Gastroesophageal sphincter (tissue), 4 donors: ENCODE results near the gene RBM18. TPM values are rescaled to one million over a fixed set of nuclear protein-coding genes. Genes with fewer than 3 reads are reported as not detected.

Experiments used
- ATAC-seq: fragments of 150-250 bp; one replicate; pipeline ENCODE4 v1.9.1; 2016; ENCODE audit warnings: mild to moderate bottlenecking, moderate library complexity
- H3K27ac ChIP-seq, 4 donors: fragments of 200-600 bp; sonication (generic) in 3 of 4; 1 replicate in 3 of 4; 2 replicates in 1 of 4; pipeline ENCODE4 v1.5.1; 2016 to 2019
- H3K27me3 ChIP-seq: fragments of 200-600 bp; sonication (generic); one replicate; pipeline ENCODE4 v1.5.1; 2019
- H3K36me3 ChIP-seq, 2 donors: fragments of 200-600 bp; sonication (generic); one replicate each; pipeline ENCODE4 v1.5.1; 2019; ENCODE audit warnings: control low read depth in 1 of 2
- H3K4me1 ChIP-seq, 3 donors: fragments of 200-600 bp; sonication (generic); 1 replicate in 2 of 3; 2 replicates in 1 of 3; pipeline ENCODE4 v1.5.1; 2016 to 2019; ENCODE audit warnings: control low read depth in 2 of 3
- H3K4me3 ChIP-seq, 2 donors: fragments of 200-600 bp; sonication (generic); one replicate each; pipeline ENCODE4 v1.5.1; 2019; ENCODE audit warnings: mild to moderate bottlenecking in 1 of 2, moderate library complexity in 1 of 2
- H3K9me3 ChIP-seq, 3 donors: fragments of 200-600 bp; sonication (generic); one replicate each; pipeline ENCODE4 v1.5.1; 2017 to 2019; ENCODE audit warnings: control low read depth in 2 of 3
- EP300 ChIP-seq: sonication (generic); formaldehyde crosslinking; IDR thresholded peaks from one replicate; pipeline ENCODE4 v1.6.1; 2017; ENCODE audit warnings: antibody characterized with exemption, mild to moderate bottlenecking
- POLR2A ChIP-seq, 2 donors: fragments of 450-650 bp; IDR thresholded peaks; one replicate each; pipeline ENCODE4 v1.6.1; 2017; ENCODE audit warnings: antibody characterized with exemption in 2 of 2, mild to moderate bottlenecking in 2 of 2, moderate library complexity in 1 of 2
- POLR2AphosphoS5 ChIP-seq: sonication (generic); formaldehyde crosslinking; IDR thresholded peaks from one replicate; pipeline ENCODE4 v1.6.1; 2017; ENCODE audit warnings: antibody characterized with exemption
- WGBS, 2 donors: methylation state at CpG; one replicate each; pipeline ENCODE4 v1.1.5; 2018; ENCODE audit warnings: low coverage in 1 of 2; 5-methylcytosine and 5-hydroxymethylcytosine counted together
- total RNA-seq, 4 donors: library from RNA; depleted of rRNA; stranded (reverse); fragments of >200 nt; gene quantifications; one replicate each; pipeline ENCODE4 v1.1.0, GENCODE V29; 2016
- TF ChIP-seq, protein P1 (sequence below), 4 experiments: fragments of 200-600 bp in 2 of 4; fragments of 450-650 bp in 2 of 4; sonication (generic) in 1 of 4; IDR thresholded peaks; one replicate each; pipeline ENCODE4 v1.5.1; 2017 to 2019; ENCODE audit warnings: antibody characterized with exemption in 4 of 4, mild to moderate bottlenecking in 2 of 4, moderate library complexity in 2 of 4

The RBM18 gene
- total RNA-seq, 4 donors from 2014 or later: 11.0 to 21.5 (median 18.1) TPM

DNA sequence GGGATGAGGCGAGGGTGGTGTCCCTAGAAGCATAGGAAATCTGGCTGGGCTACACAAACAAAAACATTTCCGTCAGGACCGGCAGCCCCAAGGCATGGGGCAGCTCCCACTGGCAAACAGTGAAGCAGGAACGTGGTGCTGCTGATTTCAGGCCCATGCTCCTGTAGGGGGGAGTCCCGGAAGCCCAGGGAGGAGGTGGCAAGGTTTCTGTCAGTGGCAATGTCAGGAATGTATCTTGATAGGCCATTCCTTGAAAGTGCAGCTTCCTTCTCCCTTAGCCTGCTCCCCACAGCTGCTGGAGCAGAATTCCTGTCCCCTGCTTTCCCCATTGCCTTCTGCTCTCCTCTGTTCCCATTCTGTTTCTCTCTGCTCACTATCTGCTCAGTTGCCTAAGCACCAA, 42.4 kb upstream of the RBM18 start:
- Histone ChIP-seq H3K9me3 (no peaks in the 10 kb centered on the region), H3K4me3 (no peak overlapping the region), H3K36me3 (peaks cover 0 to 69% of the 10 kb centered on the region in 2 donors), H3K4me1 (peaks cover 0 to 5% (median 0%) of the 10 kb centered on the region in 3 donors), H3K27ac (peak overlapping the region in 3 of 4 donors; percentile 2 to 35 (median 10)), H3K27me3 (no peaks in the 10 kb centered on the region)
- TF ChIP-seq POLR2AphosphoS5: no peak
- TF ChIP-seq, protein P1, sequence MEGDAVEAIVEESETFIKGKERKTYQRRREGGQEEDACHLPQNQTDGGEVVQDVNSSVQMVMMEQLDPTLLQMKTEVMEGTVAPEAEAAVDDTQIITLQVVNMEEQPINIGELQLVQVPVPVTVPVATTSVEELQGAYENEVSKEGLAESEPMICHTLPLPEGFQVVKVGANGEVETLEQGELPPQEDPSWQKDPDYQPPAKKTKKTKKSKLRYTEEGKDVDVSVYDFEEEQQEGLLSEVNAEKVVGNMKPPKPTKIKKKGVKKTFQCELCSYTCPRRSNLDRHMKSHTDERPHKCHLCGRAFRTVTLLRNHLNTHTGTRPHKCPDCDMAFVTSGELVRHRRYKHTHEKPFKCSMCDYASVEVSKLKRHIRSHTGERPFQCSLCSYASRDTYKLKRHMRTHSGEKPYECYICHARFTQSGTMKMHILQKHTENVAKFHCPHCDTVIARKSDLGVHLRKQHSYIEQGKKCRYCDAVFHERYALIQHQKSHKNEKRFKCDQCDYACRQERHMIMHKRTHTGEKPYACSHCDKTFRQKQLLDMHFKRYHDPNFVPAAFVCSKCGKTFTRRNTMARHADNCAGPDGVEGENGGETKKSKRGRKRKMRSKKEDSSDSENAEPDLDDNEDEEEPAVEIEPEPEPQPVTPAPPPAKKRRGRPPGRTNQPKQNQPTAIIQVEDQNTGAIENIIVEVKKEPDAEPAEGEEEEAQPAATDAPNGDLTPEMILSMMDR (IDR thresholded peaks at IDR 0.05): no peak
- no peak for TF ChIP-seq EP300
- no peak for TF ChIP-seq POLR2A (IDR thresholded peaks at IDR 0.05)
- 0 to 76% methylated on average over 1 to 5 of the region's 5 CpGs for WGBS, 2 donors
- ATAC-seq: peak; percentile 70

DNA sequence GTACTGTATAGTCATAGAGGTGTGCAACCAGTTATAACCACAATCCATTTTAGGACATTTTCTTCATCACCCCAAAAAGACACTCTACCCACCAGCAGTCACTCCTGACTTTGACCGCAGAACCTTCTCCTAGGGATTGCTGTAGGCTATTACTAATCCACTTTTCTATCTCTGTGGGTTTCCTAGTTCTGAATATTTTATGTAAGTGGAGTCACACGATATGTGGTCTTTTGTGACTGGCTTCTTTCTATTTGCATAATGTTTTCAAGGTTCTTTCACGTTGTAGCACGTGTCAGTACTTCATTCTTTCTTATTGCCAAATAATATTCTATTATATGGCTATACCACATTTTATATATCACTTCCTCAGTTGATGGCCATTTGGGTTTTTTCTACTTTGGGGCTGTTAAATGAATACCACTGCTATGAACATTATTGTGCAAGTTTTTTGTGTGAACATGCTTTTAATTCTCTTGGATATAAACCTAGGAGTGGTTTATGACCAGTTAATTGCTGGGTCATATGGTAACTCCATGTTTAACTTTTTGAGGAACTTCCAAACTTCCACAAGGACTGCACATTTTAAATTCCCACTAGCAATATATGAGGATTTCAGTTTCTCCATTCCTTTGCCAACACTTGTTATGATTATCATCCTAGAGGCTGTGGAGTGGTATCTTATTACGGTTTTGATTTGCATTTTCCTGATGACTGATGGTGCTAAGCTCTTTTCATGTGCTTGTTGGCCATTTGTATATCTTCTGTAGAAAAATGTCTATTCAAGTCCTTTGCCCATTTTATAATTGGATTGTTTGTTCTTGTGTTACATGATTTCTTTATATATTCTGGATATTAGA, 37.8 kb upstream of the RBM18 start:
- WGBS, 2 donors: 91 to 96% methylated on average over 4 to 5 of the region's 5 CpGs
- TF ChIP-seq POLR2AphosphoS5: no peak
- no peak for TF ChIP-seq POLR2A (IDR thresholded peaks at IDR 0.05)
- TF ChIP-seq EP300: no peak
- TF ChIP-seq, protein P1 (IDR thresholded peaks at IDR 0.05): no peak
- no peaks in the 10 kb centered on the region for H3K9me3 ChIP-seq
- no peak for ATAC-seq
- peaks cover 0 to 81% of the 10 kb centered on the region in 2 donors for H3K36me3 ChIP-seq
- H3K4me3 ChIP-seq: no peak overlapping the region
- no peaks in the 10 kb centered on the region for H3K27me3 ChIP-seq
- peaks cover 0 to 5% (median 0%) of the 10 kb centered on the region in 3 donors for H3K4me1 ChIP-seq
- H3K27ac ChIP-seq: no peak overlapping the region

DNA sequence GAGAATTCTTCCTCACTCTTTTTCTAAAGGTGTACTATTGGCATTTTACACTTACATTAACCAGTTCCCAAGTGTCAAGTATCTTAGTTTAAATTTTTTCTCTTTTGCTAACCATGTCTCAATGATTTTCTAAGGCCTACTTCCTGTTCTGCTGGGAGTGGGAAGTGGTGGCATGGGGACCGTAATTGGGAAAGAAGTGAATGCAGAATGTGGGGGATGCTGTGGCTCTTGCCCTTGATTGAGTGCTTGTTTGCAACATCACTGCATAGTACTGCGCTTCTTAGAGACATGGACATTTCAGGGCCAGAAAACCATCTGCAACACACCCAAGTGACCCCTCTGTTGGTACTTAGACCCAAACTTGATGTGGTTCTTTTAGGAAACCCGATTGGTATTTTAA, 32.9 kb upstream of the RBM18 start:
- no peaks in the 10 kb centered on the region for H3K27me3 ChIP-seq
- no peak overlapping the region for H3K27ac ChIP-seq
- no peak for ATAC-seq
- H3K9me3 ChIP-seq: no peaks in the 10 kb centered on the region
- H3K36me3 ChIP-seq: peaks cover 5 to 84% of the 10 kb centered on the region in 2 donors
- TF ChIP-seq, protein P1 (IDR thresholded peaks at IDR 0.05): no peak
- no peak overlapping the region for H3K4me3 ChIP-seq
- WGBS, 2 donors: 94 to 97% methylated on average over 3 of the region's 3 CpGs
- H3K4me1 ChIP-seq: no peaks in the 10 kb centered on the region

DNA sequence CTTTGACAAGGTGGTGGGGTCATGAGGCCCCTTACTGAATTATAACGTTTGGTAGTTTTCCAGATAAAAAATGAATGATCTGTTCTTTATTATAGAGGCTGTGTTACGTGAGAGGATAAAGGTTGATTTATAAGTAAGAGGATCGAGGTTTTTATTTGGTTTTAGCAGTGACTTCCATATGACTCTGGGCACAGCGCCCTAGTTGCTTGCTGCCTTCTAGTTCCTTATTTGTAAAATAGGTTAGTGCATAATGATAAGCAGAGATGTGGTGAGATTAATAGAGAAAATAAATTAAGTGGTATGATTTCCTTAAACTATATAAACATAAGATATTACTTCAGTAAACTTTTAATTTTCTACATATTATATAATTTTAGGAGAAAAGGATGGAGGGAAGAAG, 29.9 kb upstream of the RBM18 start:
- no peak for ATAC-seq
- Histone ChIP-seq H3K27me3 (no peaks in the 10 kb centered on the region), H3K4me3 (no peak overlapping the region), H3K36me3 (peaks cover 5 to 84% of the 10 kb centered on the region in 2 donors), H3K4me1 (no peaks in the 10 kb centered on the region), H3K9me3 (no peaks in the 10 kb centered on the region), H3K27ac (no peak overlapping the region)
- WGBS, 2 donors: 49 to 63% methylated on average over 4 of the region's 4 CpGs
- TF ChIP-seq, protein P1 (IDR thresholded peaks at IDR 0.05): no peak
- TF ChIP-seq POLR2A (IDR thresholded peaks at IDR 0.05) (no peak), POLR2AphosphoS5 (no peak), EP300 (no peak)

DNA sequence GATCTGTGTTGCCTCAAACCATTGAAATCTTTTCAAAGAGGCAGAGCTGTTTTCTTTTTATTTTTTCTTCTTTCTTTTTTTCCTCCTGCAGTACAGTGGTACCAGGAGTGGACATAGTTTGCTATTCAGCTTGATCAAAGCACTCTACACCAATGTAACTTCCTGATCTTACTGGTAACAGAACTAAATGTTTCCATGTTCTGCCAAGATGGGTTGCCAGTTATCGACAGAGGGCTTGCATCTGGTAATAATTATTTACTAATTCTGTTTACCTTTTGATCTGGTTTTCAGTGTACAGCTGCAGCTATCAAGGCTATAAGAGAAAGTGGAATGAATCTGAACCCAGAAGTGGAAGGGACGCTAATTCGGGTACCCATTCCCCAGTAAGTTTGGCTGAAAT, 26.8 kb upstream of the RBM18 start:
- Histone ChIP-seq H3K27me3 (no peaks in the 10 kb centered on the region), H3K9me3 (no peaks in the 10 kb centered on the region), H3K4me3 (no peak overlapping the region), H3K4me1 (no peaks in the 10 kb centered on the region), H3K27ac (no peak overlapping the region), H3K36me3 (peaks cover 17 to 94% of the 10 kb centered on the region in 2 donors)
- WGBS, 2 donors: 92 to 96% methylated on average over 3 of the region's 3 CpGs
- TF ChIP-seq POLR2AphosphoS5 (no peak), EP300 (no peak), POLR2A (IDR thresholded peaks at IDR 0.05) (no peak)
- TF ChIP-seq, protein P1 (IDR thresholded peaks at IDR 0.05): no peak
- ATAC-seq: no peak
